HG03575 (cell line): ENCODE data around the gene CBY1.
"Not testable (repeated sequence)": the region's sequence is repeated elsewhere in the genome, so short reads cannot be mapped to it uniquely, and the experiment has no call there.

Experiments
- ATAC-seq: cut with Tn5 transposase; IDR thresholded peaks from one replicate; pipeline ENCODE4 v1.9.1; 2021; ENCODE audit not compliant: unreplicated experiment, insufficient number of reproducible peaks, low FRiP score; ENCODE audit errors: extremely low read depth

Gene CBY1

DNA sequence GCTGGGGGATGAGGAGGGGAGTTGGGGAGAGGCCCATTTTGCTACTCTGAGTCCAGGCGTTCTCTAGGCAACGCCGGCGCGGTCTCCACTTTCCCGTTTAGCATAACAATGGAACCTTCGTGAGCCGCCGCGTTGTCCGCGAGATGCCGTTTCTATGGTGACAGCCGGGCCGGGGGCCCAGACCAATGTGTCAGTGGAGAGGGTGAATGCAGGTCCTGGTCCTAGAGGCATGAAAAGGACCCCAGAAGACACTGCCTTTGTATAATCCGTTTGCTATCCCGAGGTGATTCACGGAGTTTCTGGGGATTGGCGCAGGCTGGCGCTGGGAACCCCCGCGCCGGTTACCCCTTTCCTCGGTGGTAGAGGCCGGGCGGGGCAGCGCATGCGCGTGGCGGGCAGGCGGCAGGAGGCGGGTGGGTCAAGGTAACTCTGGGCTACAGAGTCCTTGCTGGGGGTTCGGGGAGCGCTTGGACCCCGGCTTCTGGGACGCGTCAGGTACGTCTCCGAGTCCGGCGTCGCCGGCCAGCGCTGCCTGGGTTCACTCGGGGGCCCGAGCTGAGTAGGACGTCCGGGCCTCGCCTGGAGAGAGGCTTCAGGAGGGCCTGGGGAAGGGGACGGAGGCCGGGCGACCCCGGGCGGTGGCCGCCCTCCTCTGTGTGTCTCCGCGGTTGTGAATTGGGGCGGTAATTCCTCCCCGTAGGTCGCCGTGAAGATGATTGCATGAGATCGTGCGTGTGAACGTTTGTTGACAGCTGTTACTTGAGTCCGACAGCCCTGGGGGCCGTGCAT is at the start of gene CBY1, which contains the start of gene FAM227A:
CBY1 (plus strand) TSS at position 383 of the 789 bp plus-strand sequence. CDS start 11,417 bp downstream, outside the sequence.
FAM227A (minus strand) TSS at position 137 of the 789 bp plus-strand sequence. CDS start 6,224 bp downstream, outside the sequence.
- ATAC-seq: no peak

DNA sequence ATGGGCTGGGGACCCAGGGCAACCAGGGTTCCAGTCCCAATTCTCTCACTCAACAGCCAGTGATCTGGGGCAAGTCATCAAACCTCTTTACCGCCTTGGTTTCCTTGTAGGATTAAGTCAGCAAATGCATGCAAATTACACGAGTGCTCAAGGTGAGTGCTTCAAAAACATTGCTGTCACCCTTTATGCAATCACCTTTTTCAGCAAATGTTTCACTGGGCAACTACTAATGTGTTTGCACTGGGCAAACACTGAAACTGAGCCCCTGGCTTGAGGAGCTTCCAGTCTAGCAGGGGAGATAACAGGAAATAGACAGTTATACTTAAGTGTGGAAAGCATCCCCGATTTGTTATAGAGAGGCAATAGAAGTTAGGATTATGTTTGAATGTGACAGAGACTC is 48.8 kb upstream of the CBY1 start:
- ATAC-seq: no peak

DNA sequence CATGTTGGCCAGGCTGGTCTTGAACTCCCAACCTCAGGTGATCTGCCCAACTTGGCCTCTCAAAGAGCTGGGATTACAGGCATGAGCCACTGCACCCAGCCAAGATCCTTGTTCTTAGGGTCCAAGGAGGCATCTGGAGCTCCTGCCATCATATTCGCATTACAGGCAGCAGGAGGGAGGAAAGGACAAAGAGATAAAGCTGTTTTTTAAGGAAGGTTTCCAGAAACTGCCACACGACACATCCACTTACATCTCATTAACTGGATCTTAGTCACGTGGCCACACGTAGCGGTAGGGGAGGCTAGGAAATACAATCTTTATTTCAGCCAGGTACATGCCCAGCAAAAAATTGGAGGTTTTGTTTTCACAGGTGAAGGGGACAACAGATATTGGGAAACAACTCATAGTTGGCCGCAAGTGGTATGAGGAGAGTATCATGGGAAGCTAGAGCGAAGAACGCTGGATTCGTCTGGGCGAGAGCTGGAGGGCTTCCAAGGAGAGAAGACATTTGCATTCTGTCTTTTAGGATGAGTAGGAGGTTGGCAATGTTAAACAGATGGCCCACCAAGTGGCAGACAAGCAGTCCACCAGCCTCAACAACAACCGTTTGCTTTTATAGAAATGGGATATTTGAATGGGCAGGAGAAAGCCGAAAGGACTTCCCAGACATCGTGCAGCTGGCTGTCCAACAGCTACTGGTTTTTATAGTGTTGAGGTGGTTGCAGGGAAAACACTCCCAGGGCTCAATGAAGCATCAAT is 47.3 kb upstream of the CBY1 start:
- no peak for ATAC-seq

DNA sequence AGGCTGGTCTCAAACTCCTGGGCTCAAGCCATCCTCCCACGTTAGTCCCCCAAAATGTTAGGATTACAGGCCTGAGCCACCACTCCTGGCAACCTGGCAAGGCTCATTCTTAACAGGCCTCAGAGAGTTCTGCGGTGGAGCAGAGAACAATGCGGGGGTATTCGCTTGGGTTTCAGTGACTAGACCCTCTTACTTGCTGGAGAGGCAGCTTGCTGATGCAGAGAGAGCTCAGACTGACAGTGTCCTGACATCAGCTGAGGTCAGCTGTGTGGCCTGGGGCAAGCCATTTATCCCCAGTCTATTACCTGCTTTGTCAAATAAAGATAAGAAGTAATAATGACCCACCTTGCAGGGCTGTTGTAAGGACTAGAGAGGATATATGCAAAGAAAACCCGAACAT is 46.2 kb upstream of the CBY1 start:
- no peak for ATAC-seq

DNA sequence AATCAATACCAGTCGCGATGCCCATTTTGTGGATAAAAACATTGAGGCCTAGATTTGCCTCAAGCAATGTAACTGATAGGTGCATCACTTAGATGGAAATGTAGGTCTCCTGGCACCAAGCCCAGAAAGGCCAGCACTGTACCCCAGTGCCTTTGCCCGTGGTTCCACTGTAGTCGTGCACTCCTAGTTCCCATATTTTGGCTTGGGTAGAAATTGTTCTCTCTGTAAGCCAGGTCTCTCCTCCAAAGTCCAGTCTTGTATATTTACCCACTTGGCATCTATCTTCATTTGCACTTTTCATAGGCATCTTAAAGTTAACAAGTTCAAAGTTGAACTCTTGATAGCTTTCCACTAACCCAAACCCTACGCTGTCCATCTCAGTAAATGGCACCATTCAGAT is 44.9 kb upstream of the CBY1 start:
- no peak for ATAC-seq

DNA sequence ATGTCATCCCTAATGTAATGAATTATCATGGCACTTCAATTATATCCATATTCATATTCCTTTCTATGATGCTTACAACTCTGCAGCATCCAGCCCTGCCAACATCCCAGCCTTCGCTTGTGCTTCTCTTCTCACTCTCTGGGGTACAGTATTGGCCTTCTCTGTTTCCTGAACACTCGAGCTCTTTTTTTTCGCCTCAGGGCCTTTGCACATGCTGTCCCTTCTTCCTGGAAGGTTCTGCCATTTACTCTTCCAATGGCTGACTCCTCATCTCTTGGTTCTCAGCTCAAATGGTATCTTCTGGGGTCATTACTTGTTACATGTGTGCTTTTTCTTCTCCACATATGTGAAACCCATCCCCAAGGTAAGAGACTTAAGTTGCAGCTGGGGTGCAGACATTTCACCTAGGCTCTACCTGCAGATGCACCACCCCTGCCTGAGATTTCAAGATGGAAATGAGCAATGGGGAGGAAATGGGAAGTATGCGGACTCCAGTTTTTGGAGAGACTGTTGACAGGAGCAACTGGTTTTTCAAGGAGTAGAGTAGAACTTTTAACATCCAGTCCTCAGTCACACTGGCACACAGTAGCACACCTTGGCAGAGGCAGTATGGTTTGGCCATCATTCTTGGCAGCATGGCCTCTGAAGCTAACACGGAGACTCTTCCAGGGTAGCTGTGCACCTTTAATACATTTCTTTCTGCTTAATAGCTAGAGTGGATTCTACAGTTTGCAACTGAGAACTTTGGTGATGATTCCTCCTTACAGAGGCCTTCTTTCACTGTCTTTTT is 44.0 kb upstream of the CBY1 start:
- ATAC-seq: no peak

DNA sequence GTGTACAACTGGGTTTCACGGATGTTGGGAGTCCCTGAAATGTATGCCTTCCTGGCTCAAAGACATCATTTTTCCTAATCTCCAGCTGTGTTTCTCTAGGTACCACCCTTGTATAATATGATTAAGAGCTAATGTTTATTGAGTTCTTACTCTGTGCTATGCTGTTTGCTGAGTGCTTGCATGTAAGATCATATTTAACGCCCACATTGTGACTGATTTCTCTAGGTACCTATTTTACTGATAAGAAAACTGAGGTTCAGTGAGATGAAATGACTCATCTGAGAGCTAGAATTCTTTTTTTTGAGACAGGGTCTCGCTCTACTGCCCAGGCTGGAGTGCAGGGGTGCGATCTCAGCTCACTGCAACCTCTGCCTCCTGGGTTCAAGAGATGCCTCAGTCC is 42.9 kb upstream of the CBY1 start:
- ATAC-seq: no peak

DNA sequence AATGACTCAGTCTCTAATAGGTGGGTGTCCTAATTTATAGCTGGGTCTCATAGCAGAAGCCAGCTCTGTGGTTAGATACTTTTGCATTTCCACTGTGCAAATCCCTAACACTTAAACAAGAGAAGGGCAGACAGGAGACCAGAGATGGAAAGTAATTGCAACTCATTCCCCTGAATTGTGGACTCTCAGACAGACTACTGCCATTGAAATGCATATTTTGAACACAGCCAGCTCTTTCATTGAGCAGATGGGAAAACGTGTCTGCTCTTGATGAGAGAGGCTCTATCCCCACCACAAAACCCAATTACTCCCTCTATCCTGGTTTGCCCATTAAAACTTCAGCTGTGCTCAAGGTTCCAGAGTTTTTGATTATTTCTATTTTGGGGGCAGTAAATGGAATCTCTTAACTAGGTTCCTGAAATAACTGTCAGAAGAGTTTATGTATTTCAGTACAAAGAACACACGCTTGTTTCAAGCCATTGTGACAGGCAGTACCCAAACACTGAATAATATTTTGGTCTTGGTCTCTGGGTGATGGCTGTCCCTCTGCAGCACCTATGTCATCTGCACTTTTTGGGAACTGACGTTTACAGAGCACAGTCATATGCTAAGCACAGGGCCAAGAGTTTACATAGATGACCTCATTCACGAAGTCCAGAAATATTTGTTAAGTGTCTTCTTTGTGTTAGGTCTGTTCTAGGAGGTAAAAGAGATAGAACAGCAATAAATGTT is 41.9 kb upstream of the CBY1 start:
- no peak for ATAC-seq

DNA sequence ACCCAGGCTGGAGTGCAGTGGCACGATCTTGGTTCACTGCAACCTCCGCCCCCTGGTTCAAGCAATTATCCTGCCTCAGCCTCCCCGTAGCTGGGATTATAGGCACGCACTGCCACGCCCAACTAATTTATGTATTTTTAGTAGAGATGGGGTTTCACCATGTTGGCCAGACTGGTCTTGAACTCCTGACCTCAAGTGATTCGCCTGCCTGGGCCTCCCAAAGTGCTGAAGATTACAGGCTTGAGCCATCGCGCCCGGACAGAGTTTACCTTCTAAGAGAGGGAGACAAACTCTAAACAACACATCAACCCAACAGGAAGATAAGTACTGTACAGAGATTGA is 41.4 kb upstream of the CBY1 start:
- not testable (repeated sequence) for ATAC-seq

DNA sequence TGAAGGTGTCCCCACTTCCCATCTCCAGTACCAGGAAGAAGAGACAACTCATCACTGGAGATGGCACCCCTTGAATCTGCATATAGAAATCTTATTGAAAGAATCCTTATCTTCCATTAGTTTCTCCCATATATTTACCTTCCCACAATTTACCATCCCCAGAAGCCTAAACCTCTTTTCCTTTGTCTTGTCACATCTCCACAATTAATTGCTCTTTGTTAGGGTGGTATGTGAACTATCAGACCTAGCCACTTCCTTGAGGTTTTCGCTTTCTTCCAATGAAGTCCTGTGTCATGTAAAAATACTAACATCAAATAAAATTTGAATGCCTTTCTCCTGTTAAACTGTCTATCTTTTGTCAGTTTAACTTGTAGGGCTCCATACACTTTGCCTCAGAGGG is 38.2 kb upstream of the CBY1 start:
- ATAC-seq: no peak

DNA sequence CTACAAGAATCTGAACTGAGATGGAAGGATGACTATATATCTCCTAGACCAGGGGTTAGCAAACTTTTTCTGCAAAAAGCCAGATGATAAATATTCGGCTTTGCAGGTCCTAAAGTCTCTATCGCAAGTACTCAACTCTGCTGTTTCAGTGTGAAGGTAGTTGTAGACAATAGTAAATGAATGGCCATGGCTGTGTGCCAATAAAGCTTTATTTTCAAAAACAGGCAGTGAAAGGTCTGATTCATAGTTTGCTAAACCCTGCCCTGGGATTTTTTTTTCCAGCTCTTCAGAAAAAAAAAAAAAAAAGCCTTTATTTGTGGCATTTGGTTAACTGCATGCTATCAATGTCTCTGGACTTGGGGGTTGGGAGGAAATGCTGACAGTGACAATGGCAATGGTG is 37.8 kb upstream of the CBY1 start:
- ATAC-seq: no peak

DNA sequence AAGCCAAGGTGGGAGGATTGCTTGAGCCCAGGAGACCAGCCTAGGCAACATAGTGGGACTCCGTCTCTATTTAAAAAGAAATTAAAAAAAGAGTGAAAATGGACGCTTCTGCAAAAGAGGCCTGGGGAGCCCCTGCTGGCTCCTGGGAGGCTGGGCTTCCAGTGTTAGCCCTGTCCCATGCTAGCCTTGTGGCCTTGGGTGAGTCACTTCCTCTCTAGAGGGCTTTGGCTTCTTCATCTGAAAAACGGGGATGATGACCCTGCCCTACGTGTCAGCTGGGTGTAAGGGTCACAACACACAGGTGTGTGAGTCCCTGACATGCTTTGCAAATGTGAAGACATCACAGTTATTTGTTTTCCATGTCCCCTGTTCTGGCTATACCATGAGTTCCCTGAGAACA is 33.1 kb upstream of the CBY1 start:
- no peak for ATAC-seq

DNA sequence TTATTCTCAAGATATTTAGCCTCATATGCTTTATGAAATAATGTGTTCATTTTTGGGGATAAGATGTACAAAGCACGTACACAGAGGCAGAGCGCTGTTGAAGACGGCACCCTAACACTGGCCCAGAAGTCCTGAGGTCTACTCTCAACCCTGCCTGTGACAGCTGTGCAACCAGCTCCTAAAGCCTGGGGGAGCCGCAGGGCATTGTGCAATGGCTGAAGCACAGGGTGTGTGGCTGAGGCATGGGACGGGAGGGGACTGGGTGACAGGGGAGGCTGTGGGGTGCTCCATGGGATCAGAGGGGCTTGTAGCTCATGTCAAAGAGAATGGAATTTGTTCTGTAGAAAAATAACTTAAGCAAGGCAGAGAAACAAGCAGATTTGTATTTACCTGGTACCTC is 28.0 kb upstream of the CBY1 start:
- ATAC-seq: no peak

DNA sequence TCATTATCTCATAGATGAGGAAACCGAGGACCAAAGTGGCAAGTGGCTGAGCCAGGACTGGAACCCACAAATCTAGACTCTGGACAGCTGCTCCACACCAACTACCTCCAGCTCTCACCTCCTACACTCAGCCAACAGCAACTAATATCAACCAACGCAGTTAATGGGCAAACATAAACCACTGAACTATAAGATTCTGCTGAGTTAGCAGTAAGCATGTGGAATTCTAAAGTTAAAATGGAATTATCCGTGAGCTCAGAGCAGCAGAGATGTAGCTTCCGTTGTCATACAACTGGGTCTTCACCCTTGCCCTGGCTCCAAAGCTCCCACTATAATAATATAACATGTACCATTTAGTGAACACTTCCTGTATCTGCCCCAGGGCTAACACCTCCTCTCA is 27.3 kb upstream of the CBY1 start:
- no peak for ATAC-seq

DNA sequence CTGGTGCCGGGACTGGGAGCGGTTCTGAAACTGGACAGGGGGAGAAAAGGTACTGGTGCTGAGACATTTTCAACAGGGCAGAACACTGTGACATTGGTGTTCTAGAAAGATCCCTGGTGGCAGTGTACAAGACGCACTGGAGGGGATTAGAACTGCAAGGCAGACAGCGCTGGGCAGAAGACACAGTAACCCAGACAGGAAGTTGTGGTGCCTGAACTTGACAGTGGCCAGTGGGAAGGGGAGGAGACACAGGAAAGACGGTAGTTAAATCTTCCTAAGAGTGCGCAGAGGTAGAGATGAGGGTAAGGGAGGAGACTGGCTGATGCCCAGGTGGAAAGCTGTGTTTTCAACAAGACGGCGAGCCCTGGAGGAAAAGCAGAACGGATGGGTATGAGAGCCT is 24.7 kb upstream of the CBY1 start:
- no peak for ATAC-seq

DNA sequence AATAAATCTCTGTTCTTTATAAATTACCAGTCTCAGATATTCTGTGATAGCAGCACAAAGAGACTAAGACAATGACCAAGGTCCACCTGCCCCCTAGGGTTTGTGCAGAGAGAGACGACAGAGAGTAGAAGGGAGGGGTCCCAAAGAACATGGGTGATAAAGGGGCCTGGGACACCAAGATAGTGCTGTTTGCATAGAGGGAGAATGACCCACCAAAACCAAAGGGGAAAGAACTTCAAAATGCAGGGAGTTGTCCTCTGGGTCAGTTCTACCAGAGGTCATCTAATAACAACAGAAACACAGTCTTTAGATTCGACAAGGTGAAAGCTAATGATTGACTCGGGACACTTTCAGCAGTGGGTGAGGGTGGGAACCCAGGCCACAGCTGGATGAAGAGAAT is 23.9 kb upstream of the CBY1 start:
- no peak for ATAC-seq

DNA sequence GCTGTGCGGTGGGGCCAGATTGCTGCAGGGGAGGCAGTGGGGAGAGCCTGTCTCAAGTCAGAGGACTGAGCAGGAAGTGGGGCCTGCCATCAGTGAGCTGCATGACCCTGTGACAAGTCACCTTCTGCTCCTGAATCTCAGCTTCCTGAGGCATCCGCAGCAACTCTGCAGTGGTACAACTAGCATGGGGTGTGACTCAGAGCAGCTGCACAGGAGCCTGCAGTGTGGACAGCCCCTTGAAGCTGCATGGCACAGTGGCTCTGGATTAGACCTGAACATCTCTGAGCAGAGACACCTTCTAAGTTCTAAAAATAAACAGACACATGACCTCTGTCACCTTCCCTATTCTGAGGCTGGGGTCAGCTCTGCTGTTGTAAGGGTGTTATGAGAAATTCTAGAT is 18.2 kb upstream of the CBY1 start:
- ATAC-seq: no peak

DNA sequence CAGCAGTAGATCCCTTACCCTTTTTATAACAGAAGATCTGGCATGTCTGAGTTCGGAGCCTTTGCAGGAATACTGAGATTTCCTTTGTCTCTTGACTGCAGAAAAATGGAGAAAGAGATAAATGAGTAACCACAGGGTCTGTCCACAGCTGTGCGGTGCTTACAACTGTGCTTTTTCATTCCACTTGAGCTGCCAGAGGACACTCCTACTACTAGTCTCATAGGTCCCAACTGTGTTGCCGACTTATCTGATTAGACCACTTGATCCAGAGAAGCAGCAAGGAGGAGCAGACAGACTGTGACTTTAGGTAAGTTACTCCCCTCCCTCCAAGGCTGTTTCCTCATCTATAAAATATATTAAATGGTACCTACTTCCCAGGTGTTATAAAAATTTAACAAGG is 17.7 kb upstream of the CBY1 start:
- no peak for ATAC-seq

DNA sequence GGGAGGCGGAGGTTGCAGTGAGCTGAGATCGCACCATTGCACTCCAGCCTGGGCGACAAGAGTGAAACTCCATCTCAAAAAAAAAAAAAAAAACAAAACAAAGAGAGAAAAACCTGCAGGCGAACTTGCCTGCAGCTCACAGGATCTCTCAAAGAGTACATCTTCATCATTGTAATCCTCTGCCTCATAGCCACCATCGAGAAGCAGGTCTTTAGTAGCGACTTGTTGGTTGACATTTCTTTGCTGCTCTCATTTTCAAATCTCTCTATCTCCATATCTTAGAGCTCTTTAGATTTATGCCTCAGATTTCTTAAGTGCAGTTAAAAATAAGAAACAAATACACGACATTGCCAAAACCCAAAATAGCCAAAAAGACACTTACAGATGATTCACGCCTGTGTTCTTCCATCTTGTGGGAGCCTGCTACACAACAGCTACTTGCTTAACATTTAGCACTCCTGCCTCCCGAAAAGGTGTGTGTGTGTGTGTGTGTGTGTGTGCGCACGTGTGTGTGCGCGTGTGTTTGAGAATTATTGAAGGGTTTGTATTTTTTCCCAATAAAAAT is 14.9 kb upstream of the CBY1 start:
- no peak for ATAC-seq
